ES-I3 (cell line): Measurements from ENCODE around the gene DDX3X.
"Not testable (repeated sequence)": the region's sequence is repeated elsewhere in the genome, so short reads cannot be mapped to it uniquely, and the experiment has no call there.

Source experiments
- H3K36me3 ChIP-seq: 2 replicates; pipeline ENCODE4 v1.6.1; 2013; ENCODE audit warnings: mild to moderate bottlenecking, low read length, control low read depth, moderate library complexity; ENCODE audit not compliant: insufficient read depth
- H3K4me1 ChIP-seq: 2 replicates; pipeline ENCODE4 v1.6.1; 2013; ENCODE audit warnings: mild to moderate bottlenecking, control low read depth, low read length; ENCODE audit not compliant: insufficient read depth
- H3K9ac ChIP-seq: 2 replicates; pipeline ENCODE4 v1.6.1; 2013; ENCODE audit warnings: low read depth, mild to moderate bottlenecking, low read length, moderate library complexity
- H3K9me3 ChIP-seq: 2 replicates; pipeline ENCODE4 v1.6.1; 2013; ENCODE audit warnings: mild to moderate bottlenecking, low read length, moderate library complexity; ENCODE audit not compliant: control insufficient read depth, insufficient read depth

DDX3X gene

DNA sequence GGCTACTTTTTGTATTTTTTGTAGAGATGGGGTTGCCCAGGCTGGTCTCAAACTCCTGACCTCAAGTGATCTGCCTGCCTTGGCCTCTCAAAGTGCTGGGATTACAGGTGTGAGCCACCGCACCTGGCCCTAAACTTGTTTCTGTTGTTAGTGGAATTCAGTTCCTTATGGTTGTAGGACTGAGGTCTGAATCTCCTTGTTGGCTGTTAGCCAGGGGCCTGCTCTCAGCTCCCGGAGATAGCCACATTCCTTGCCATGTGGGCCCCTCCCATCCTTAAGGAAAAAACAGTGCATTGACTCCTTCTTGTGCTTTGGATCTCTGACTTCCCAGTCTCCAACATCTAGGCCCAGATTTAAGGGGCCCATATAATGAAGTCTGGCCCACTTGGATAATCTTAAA lies 63.8 kb downstream of the DDX3X start:
- no peaks in the 10 kb centered on the region; the same call in 1 of the 2 replicates for H3K9me3 ChIP-seq
- H3K9ac ChIP-seq, result no peak overlapping the region
- no peaks in the 10 kb centered on the region for H3K4me1 ChIP-seq
- no peaks in the 10 kb centered on the region for H3K36me3 ChIP-seq

DNA sequence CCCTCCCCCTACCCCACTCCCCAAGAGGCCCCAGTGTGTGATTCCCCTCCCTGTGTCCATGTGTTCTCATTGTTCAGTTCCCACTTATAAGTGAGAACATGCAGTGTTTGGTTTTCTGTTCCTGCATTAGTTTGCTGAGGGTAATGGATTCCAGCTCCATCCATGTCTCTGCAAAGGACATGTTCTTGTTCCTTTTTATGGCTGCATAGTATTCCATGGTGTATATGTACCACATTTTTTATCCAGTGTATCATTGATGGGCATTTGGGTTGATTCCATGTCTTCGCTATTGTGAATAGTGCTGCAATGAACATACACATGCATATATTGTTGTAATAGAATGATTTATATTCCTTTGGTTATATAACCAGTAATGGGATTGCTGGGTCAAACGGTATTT lies 68.6 kb downstream of the DDX3X start:
- H3K9ac ChIP-seq, H3K9me3 ChIP-seq, H3K36me3 ChIP-seq, H3K4me1 ChIP-seq: not testable (repeated sequence)

DNA sequence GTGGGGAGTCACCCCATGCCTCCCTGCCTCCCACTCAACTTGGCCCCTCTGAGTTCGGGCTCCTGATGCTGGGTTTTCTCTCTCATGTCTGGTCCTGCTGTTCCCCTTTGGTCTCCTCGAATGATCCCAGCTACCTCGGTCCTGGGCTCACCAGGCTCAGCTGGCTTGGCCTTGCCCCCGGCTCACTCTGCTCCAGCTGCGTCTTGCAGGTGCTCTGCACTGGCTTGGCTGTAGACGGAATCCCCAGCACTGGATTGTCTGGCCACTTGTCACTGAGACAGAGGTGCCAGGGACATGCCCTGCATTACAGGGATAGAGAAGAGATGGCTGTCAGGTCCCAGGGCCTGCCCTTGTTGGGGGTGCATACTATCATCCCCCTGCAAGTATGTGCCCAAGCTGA lies 71.6 kb downstream of the DDX3X start:
- no peaks in the 10 kb centered on the region for H3K36me3 ChIP-seq
- no peaks in the 10 kb centered on the region for H3K4me1 ChIP-seq
- no peaks in the 10 kb centered on the region; the same call in 1 of the 2 replicates for H3K9me3 ChIP-seq
- H3K9ac ChIP-seq, result no peak overlapping the region

DNA sequence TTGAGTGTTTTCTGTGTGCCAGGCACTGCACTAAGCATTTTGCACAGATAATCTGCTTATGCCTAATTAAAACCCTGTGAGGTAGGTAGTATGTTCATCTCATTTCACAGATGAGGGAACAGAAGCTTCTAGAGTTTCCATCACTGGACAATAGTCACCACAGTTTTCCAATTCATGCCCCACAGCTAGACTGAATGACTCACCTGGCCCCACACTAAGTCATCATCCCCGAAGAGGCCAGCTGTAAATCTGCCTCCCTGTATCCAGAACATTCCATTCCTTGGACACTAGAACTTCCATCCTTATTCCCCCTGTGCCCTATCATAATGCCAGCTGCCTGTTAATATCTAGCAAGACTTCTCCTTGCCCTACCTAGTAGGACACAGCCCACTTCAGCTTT lies 72.2 kb downstream of the DDX3X start:
- H3K36me3 ChIP-seq, result no peaks in the 10 kb centered on the region
- H3K4me1 ChIP-seq, result no peaks in the 10 kb centered on the region
- no peaks in the 10 kb centered on the region for H3K9me3 ChIP-seq
- H3K9ac ChIP-seq, result no peak overlapping the region

DNA sequence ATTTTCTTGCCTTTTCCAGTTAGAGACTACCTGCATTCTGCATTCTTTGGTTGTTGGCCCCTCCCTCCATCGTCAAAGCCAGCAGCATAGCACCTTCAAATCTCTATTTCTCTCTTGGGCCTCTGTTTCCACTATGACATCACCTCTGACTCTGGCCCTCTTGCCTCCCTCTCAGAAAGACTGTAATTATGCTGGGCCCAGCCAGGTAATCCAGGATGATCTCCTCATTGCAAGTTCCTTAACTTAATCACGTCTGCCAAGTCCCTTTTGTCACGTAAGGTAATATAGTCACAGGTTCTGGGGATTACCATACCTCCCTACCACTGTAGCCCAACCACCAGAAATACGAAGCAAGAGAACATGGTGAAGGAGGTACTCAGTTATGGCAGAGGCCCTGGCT lies 73.9 kb downstream of the DDX3X start:
- Histone ChIP-seq H3K36me3 (no peaks in the 10 kb centered on the region), H3K4me1 (no peaks in the 10 kb centered on the region), H3K9me3 (no peaks in the 10 kb centered on the region), H3K9ac (no peak overlapping the region)

DNA sequence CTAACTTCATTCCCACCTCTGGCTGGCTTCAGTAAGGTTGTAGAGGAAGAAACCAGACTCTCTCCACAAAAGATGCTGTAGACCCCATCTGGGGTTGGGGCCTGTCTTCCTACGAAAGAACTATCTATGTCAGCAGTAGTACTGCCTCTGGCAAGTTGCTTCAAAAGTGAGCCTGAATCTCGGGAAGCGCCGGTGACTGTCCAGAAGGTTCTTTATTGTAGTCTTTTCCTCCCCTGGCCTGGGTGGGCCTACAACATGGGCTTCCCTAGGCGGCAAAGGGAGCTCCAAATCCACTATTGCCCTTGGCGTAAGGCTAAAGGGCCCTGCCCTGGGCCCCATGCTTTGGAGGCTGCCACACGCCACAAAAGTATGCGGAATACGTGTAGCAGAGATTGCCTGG lies 74.6 kb downstream of the DDX3X start:
- H3K9me3 ChIP-seq, result no peaks in the 10 kb centered on the region
- H3K36me3 ChIP-seq, result no peaks in the 10 kb centered on the region
- H3K9ac ChIP-seq, result no peak overlapping the region
- no peaks in the 10 kb centered on the region for H3K4me1 ChIP-seq

DNA sequence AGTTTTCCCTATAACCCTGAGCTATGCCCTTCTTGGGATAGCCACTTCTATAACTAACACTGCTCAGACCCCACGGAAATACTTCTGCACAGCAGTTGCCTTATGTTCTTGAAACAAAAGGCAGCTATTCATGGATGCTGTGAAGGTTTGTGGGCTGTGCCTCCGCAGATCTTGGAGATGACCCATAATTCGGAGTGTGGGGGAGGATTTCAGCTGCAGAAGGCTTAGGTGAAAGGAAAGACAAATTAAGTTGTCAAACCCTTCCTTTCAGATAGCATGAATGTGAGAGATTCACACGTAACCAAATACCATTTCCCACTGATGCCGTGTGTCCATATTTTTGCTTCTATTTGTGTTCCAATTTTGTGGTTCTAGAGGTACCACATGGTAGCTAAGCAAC lies 75.0 kb downstream of the DDX3X start:
- Histone ChIP-seq H3K4me1 (no peaks in the 10 kb centered on the region), H3K36me3 (no peaks in the 10 kb centered on the region), H3K9ac (no peak overlapping the region), H3K9me3 (peaks cover under 1% of the 10 kb centered on the region)

DNA sequence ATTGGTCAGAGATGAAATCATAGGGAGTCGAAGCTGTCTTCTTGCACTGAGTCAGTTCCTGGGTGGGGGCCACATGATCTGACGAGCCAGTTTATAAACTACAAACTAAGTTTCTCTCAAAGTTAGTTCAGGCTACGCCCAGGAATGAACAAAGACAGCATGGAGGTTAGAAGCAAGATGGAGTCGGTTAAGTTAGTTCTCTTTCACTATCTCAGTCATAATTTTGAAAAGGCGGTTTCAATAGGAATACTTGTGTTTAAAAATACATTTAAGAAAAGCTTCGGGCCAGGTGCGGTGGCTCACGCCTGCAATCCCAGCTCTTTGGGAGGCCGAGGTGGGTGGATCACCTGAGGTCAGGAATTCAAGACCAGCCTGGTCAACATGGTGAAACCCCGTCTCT lies 77.3 kb downstream of the DDX3X start:
- H3K9me3 ChIP-seq, H3K36me3 ChIP-seq, H3K9ac ChIP-seq, H3K4me1 ChIP-seq: not testable (repeated sequence)

DNA sequence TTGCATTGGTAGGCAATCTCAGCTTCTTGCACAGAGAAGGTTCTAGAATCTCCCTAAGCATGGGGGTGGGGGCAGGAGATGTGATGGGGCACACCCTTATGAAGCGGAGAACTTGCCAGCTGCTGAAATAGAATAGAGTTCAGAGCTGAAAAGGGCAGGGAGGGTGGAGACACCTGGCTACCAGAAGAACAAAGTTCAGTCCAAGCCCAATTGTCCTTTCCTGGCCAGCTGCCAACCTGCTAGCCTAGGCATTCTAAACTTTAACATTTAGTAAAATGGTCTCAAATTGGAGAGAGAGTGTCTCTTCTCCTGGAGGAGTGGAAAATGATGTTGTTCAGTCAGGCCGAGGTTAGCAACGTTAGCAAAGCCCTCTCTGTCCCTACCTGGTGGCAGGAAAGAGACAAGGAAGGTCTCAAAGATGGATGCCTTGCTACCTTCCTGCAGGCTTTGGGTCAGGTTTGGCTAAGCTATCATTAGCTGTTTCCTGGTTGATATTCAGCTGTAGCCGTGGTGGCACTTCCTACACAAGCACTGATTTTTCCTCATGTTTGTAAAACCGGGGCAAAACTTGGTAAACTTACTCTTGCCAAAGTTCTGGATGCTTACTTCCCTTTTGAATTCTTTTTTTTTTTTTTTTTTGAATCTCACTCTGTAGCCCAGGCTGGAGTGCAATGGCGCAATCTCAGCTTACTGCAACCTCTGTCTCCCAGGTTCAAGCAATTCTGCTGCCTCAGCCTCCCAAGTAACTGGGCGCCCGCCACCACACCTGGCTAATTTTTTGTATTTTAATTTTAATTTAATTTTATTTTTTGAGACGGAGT lies 78.5 kb downstream of the DDX3X start:
- H3K36me3 ChIP-seq, result no peaks in the 10 kb centered on the region
- H3K4me1 ChIP-seq, result no peaks in the 10 kb centered on the region
- H3K9me3 ChIP-seq, result peaks cover 3% of the 10 kb centered on the region
- H3K9ac ChIP-seq, result no peak overlapping the region
